UCSD-AML1 (cell line): ENCODE results near the gene NOSIP.
A peak's percentile ranks its signal among the peaks of the same experiment; 100 is the strongest.

Experiments
- DNase-seq: peaks from one replicate; lab custom pipeline; 2025; ENCODE audit not compliant: unreplicated experiment; lab: John Stamatoyannopoulos, UW

The NOSIP gene

GRCh38 chr19:49573009-49573408, 7.3 kb downstream of the NOSIP start:
- DNase-seq, result no peak

- peak; percentile 48 for DNase-seq
Observed at GRCh38 chr19:49570997-49571676, 9.2 kb downstream of the NOSIP start.

- DNase-seq, result peak; percentile 27
Observed at GRCh38 chr19:49570138-49570856, 10.1 kb downstream of the NOSIP start.

GRCh38 chr19:49567861-49568441, 12.4 kb downstream of the NOSIP start:
- no peak for DNase-seq

- DNase-seq, result no peak
Observed at GRCh38 chr19:49566302-49566701, 14.1 kb downstream of the NOSIP start.

- DNase-seq, result no peak
Observed at GRCh38 chr19:49565261-49565660, 15.1 kb downstream of the NOSIP start.

- DNase-seq, result no peak
Observed at GRCh38 chr19:49564616-49565045, 15.7 kb downstream of the NOSIP start.

- DNase-seq, result peak; percentile 50
Observed at GRCh38 chr19:49560358-49560900, 19.9 kb downstream of the NOSIP start.

- no peak for DNase-seq
Observed at GRCh38 chr19:49559928-49560327, 20.4 kb downstream of the NOSIP start.

- no peak for DNase-seq
Observed at GRCh38 chr19:49559443-49559842, 20.9 kb downstream of the NOSIP start.

- DNase-seq, result no peak
Observed at GRCh38 chr19:49558591-49558990, 21.8 kb downstream of the NOSIP start.

GRCh38 chr19:49557641-49558325, 22.6 kb downstream of the NOSIP start:
- no peak for DNase-seq

GRCh38 chr19:49556412-49557398, 23.7 kb downstream of the NOSIP start:
- no peak for DNase-seq

- DNase-seq, result peak; percentile 31
Observed at GRCh38 chr19:49555600-49556411, 24.6 kb downstream of the NOSIP start.

- peak; percentile 75 for DNase-seq
Observed at GRCh38 chr19:49554701-49555181, 25.6 kb downstream of the NOSIP start.

- no peak for DNase-seq
Observed at GRCh38 chr19:49553451-49554271, 26.7 kb downstream of the NOSIP start.

GRCh38 chr19:49552749-49553148, 27.6 kb downstream of the NOSIP start:
- DNase-seq, result no peak

GRCh38 chr19:49551531-49551930, 28.8 kb downstream of the NOSIP start:
- DNase-seq, result no peak
